ENCODE data around the gene ATP1A2. TPM values are rescaled to one million over a fixed set of nuclear protein-coding genes. Genes with fewer than 3 reads are reported as not detected.
"Not testable (repeated sequence)": the region's sequence is repeated elsewhere in the genome, so short reads cannot be mapped to it uniquely, and the experiment has no call there.

Gene ATP1A2
- polyA plus RNA-seq, 3 donors: 7.3 to 110 (median 25.6) TPM

DNA sequence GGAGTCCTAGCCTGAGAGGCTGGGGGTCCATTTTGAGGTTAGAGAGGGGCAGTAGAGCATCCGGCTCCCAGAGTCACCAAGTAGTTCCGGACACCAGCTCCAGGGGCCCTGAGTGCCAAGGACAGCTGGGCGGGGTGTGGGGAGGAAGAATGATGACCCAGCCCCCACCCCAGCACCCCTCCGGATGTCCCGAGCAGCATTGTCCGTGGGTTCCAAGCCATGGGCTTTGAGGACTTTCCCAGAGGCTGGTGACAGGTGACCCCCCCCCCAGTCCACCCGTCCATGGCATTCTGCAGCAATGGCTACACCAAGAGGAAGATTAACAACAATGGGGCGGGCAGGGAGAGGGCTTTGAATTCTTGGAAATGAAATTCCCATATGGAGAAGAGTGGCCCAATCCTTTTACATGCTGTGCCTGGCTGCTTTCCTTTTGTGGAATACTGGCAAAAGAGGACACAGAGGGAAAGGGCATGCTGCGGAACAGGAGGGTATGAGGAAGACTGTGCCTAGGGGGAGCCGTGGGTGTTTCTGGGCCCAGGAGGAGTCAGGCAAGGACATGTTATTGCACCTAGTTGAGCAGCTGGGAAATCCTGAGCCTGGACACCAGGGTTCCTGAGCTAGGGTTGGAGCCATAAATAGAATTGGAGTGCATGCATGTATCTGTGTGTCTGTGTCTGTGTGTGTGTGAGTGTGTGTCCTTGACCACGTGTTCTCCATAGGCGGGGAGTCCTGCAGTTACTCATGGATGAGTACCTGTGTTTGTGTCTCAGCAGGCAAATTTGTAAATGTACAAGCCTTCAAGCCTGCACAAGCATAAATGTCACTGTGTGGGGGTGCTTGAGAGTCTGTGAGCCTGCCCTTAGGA lies 956 bp downstream of the ATP1A2 start:
- WGBS, 3 donors: 44 to 63% (median 52%) methylated on average over 12 of the region's 12 CpGs
- no peak overlapping the region for H3K27ac ChIP-seq (ENCODE audit: low read depth, low read length)

GRCh38 chr1:160117300-160117699 lies 1.7 kb downstream of the ATP1A2 start:
- WGBS, 3 donors: 15 to 21% (median 16%) methylated on average over 1 of the region's 1 CpG
- H3K27ac ChIP-seq (ENCODE audit: low read depth, low read length): no peak overlapping the region

GRCh38 chr1:160117709-160118183 lies 2.2 kb downstream of the ATP1A2 start:
- 20 to 38% (median 34%) methylated on average over 7 to 8 of the region's 8 CpGs for WGBS, 3 donors
- no peak overlapping the region for H3K27ac ChIP-seq (ENCODE audit: low read depth, low read length)

DNA sequence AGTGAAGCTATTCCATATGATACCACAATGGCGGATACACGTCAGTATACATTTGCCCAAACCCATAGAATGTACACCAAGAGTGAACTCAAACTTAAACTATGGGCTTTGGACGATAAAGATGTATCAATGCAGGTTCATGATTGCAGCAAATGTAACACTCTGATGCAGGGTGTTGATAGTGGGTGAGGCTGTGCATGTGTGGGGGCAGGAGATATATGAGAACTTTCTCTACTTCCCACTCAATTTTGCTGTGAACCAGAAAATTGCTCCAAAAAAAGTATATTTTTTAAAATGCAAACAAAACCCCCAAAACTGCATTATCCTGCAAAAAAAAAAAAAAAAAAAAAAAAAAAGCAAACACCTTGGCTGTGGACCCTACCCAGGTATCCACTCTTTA lies 3.4 kb downstream of the ATP1A2 start:
- H3K27ac ChIP-seq (ENCODE audit: low read depth, low read length): no peak overlapping the region
- 89 to 97% (median 89%) methylated on average over 3 of the region's 3 CpGs for WGBS, 3 donors

- WGBS, 3 donors: 83 to 95% (median 88%) methylated on average over 5 of the region's 5 CpGs
- H3K27ac ChIP-seq (ENCODE audit: low read depth, low read length): no peak overlapping the region
Measured at GRCh38 chr1:160120797-160121196, 5.2 kb downstream of the ATP1A2 start.

- no peak overlapping the region for H3K27ac ChIP-seq (ENCODE audit: low read depth, low read length)
- 69 to 88% (median 86%) methylated on average over 1 of the region's 1 CpG for WGBS, 3 donors
Measured at GRCh38 chr1:160121388-160121787, 5.8 kb downstream of the ATP1A2 start.

DNA sequence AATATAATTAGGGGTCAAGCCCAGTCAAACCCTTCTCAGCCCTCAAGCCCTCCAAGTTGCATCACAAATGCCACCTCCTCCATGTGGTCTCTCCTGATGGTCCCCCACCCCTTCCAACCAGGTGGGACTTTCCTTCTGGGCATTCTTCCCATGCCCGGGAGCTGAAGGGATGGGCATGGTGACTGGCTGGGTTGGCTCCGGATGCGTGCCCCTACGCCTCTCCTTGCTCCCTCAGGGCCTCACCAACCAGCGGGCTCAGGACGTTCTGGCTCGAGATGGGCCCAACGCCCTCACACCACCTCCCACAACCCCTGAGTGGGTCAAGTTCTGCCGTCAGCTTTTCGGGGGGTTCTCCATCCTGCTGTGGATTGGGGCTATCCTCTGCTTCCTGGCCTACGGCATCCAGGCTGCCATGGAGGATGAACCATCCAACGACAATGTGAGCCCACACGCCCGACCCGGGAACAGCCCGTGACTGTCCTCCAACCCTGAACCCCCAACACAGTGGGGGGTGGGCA lies 7.5 kb downstream of the ATP1A2 start:
- no peak overlapping the region for H3K27ac ChIP-seq (ENCODE audit: low read depth, low read length)

DNA sequence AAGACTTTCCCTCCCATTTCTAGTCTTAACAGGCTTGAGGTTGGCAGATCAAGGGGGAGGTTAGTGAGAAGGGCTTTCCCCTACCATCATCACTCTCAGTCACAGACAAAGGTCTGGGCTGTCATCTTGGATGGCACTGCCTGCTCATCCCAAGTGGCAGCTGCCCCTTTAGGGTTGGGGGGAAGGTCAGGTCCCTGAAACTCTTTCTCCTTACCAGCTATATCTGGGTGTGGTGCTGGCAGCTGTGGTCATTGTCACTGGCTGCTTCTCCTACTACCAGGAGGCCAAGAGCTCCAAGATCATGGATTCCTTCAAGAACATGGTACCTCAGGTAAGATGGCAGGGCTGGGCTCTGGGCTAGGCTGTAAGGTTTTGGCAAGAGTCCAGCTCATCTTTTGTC lies 8.2 kb downstream of the ATP1A2 start:
- no peak overlapping the region for H3K27ac ChIP-seq (ENCODE audit: low read depth, low read length)

More for the DNA sequence above, 7.5 kb downstream of the ATP1A2 start:
- WGBS, 3 donors: 86 to 91% (median 87%) methylated on average over 16 of the region's 16 CpGs

DNA sequence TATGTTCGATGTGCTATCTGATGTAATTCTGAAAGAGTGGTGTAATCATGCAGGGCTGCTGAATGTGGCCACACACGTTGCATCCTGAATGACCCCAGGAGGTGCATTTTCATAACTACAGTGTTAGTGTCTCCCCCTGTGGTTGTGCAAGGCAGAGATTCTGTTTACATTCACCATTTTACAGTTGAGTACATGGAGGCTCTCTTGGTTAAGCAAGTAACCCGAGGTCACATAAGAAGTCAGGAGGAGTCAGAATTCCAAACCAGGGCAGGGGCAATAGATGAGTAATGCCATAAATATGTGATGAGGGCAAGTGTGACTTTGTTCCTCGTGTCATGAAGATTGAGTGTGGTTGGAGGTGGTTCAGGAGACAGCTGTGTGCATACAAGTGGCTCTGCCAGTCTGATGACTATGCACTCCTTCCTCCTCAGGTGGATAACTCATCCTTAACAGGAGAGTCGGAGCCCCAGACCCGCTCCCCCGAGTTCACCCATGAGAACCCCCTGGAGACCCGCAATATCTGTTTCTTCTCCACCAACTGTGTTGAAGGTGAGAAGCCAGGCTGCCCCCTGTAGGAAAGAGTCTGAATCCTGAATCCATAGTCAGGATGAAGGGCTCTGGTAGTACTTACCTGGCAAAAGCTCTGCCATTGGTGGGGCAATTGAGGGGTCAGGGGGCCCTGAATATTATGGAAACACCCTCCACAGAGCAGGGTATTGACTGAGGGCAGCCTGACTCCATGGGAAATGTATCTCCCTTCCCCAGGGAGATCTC lies 9.3 kb downstream of the ATP1A2 start:
- WGBS, 3 donors: 61 to 79% (median 70%) methylated on average over 8 of the region's 8 CpGs
- no peak overlapping the region for H3K27ac ChIP-seq (ENCODE audit: low read depth, low read length)

DNA sequence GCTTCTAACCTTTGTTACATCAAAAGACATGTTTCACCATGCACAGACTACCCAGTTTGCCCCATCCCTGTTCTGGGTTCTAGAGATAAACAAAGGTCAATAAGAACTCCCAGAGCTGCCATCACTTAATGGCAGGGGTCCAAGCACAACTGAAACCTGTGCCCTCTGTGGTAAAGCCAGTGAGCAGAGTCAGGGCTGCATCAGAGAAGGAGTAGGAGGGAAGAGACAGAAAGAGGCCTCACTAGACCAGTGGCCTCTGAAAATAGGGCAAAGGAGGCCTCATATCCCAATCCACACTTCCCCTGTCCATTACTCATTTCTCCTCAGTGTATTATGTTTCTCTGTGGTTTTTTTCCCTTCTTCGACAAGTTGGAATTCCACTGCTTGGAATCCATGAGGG lies 10.2 kb downstream of the ATP1A2 start:
- H3K27ac ChIP-seq (ENCODE audit: low read depth, low read length): no peak overlapping the region
- 77 to 93% (median 85%) methylated on average over 1 of the region's 1 CpG for WGBS, 3 donors

DNA sequence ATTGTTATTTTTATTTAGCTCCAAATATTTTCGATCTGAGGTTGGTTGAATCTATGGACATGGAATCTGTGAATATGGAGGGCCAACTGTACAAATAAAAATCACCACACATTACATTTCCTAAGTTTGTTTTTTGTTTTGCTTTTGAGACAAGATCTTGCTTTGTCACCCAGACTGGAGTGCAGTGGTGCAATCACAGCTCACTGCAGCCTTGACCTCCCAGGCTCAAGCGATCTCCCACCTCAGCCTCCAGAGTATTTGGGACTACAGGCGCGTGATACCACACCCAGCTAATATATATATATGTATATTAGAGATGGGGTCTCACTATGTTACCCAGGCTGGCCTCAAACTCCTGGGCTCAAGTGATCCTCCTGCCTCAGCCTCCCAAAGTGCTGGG lies 10.8 kb downstream of the ATP1A2 start:
- 69 to 84% (median 72%) methylated on average over 4 of the region's 4 CpGs for WGBS, 3 donors
- not testable (repeated sequence) for H3K27ac ChIP-seq (ENCODE audit: low read depth, low read length)

GRCh38 chr1:160127381-160127780 lies 11.8 kb downstream of the ATP1A2 start:
- WGBS, 3 donors: 94 to 97% (median 95%) methylated on average over 9 of the region's 9 CpGs

DNA sequence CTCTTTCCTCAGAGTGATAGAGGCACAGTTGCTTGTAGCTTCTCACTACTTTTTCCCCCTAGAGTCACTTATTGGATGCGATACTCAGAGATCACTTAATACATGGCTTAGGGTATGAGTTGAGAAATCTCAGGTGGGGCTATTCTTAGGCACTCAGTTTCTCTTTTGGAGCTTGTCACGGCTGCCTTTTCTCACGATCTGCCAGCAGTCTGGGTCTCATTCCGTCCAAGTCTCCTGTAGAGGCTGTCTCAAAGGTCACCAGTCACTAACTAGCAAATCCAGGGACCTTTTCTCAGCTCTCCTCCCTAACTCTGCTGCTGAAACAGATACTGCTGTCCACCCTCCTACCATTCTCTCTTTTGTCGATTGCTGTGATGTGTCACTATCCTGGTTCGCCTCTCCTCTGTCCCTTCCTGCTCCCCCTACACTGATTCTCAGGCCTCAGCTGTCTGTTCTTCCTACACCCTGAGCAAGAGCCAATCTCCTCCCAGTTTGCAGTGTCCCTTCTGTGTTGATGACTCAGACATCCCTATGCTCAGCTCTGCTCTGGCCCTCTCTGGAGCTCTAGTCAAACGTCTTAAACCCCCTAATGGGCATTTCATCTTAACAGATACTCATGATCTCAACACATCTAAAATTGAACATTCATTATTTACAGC lies 12.4 kb downstream of the ATP1A2 start:
- WGBS, 3 donors: 51 to 62% (median 55%) methylated on average over 7 of the region's 7 CpGs
- H3K27ac ChIP-seq (ENCODE audit: low read depth, low read length): no peak overlapping the region

More at GRCh38 chr1:160127381-160127780, 11.8 kb downstream of the ATP1A2 start:
- no peak overlapping the region for H3K27ac ChIP-seq (ENCODE audit: low read depth, low read length)

DNA sequence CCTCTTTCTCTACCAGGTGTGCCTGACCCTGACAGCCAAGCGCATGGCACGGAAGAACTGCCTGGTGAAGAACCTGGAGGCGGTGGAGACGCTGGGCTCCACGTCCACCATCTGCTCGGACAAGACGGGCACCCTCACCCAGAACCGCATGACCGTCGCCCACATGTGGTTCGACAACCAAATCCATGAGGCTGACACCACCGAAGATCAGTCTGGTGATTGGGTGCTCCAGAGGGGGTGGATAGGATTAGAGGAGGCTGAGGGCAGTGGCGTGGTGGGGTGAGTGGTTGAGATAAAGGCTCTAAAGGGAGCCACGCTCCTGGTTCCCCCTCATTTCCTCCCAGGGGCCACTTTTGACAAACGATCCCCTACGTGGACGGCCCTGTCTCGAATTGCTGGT lies 13.1 kb downstream of the ATP1A2 start:
- H3K27ac ChIP-seq (ENCODE audit: low read depth, low read length): no peak overlapping the region
- WGBS, 3 donors: 86 to 92% (median 90%) methylated on average over 18 of the region's 18 CpGs

DNA sequence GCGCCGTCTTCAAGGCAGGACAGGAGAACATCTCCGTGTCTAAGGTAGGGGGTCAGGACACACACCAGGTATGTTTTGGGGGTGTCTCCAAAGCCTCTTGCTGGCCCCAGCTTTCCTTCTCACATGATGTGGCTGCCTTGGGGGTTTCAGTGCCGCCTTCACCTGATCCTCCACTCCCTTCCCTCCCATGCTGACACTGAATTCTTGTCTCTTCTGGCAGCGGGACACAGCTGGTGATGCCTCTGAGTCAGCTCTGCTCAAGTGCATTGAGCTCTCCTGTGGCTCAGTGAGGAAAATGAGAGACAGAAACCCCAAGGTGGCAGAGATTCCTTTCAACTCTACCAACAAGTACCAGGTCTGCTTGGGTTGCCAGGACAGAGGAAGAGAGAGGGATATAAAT lies 13.5 kb downstream of the ATP1A2 start:
- WGBS, 3 donors: 82 to 95% (median 86%) methylated on average over 5 of the region's 5 CpGs

GRCh38 chr1:160129558-160129957 lies 14.0 kb downstream of the ATP1A2 start:
- 65 to 90% (median 84%) methylated on average over 3 of the region's 3 CpGs for WGBS, 3 donors
- no peak overlapping the region for H3K27ac ChIP-seq (ENCODE audit: low read depth, low read length)

More for the DNA sequence above, 13.5 kb downstream of the ATP1A2 start:
- no peak overlapping the region for H3K27ac ChIP-seq (ENCODE audit: low read depth, low read length)

GRCh38 chr1:160129966-160130365 lies 14.4 kb downstream of the ATP1A2 start:
- H3K27ac ChIP-seq (ENCODE audit: low read depth, low read length): no peak overlapping the region

GRCh38 chr1:160130486-160130885 lies 14.9 kb downstream of the ATP1A2 start:
- 81 to 89% (median 89%) methylated on average over 5 of the region's 5 CpGs for WGBS, 3 donors
- H3K27ac ChIP-seq (ENCODE audit: low read depth, low read length): no peak overlapping the region

More at GRCh38 chr1:160129966-160130365, 14.4 kb downstream of the ATP1A2 start:
- WGBS, 3 donors: 86 to 91% (median 89%) methylated on average over 11 of the region's 11 CpGs

- WGBS, 3 donors: 93 to 99% (median 97%) methylated on average over 1 of the region's 1 CpG
- no peak overlapping the region for H3K27ac ChIP-seq (ENCODE audit: low read depth, low read length)
Measured at GRCh38 chr1:160130939-160131338, 15.4 kb downstream of the ATP1A2 start.

All from adipose tissue (tissue), 3 donors.